DOHH2 (cell line): ENCODE data around the gene HHLA2.

ENCODE experiments used
- CTCF ChIP-seq: fragments of 200-600 bp; sonication (generic); IDR thresholded peaks from one replicate; pipeline ENCODE4 v1.5.1; 2014; ENCODE audit warnings: antibody characterized with exemption, mild to moderate bottlenecking, low read depth, low read length; ENCODE audit not compliant: poor library complexity, severe bottlenecking
- EZH2phosphoT487 ChIP-seq: fragments of 200-600 bp; sonication (generic); IDR thresholded peaks from 2 replicates; pipeline ENCODE4 v1.6.1; 2017; ENCODE audit warnings: borderline replicate concordance, mild to moderate bottlenecking, antibody characterized with exemption, low read length, moderate library complexity, mixed read lengths

- TF ChIP-seq CTCF (no peak), EZH2phosphoT487 (no peak)
These were observed 1.7 kb downstream of the HHLA2 start for GRCh38 chr3:108298056-108298455.
